ENCODE data around the gene MSMB.

- TF ChIP-seq, protein P1, sequence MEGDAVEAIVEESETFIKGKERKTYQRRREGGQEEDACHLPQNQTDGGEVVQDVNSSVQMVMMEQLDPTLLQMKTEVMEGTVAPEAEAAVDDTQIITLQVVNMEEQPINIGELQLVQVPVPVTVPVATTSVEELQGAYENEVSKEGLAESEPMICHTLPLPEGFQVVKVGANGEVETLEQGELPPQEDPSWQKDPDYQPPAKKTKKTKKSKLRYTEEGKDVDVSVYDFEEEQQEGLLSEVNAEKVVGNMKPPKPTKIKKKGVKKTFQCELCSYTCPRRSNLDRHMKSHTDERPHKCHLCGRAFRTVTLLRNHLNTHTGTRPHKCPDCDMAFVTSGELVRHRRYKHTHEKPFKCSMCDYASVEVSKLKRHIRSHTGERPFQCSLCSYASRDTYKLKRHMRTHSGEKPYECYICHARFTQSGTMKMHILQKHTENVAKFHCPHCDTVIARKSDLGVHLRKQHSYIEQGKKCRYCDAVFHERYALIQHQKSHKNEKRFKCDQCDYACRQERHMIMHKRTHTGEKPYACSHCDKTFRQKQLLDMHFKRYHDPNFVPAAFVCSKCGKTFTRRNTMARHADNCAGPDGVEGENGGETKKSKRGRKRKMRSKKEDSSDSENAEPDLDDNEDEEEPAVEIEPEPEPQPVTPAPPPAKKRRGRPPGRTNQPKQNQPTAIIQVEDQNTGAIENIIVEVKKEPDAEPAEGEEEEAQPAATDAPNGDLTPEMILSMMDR (IDR thresholded peaks at IDR 0.05) = no peak
- no peak for TF ChIP-seq EP300 (IDR thresholded peaks at IDR 0.05)
- TF ChIP-seq POLR2A (IDR thresholded peaks at IDR 0.05) = no peak
- TF ChIP-seq POLR2AphosphoS5 (IDR thresholded peaks at IDR 0.05) = no peak
Measured at GRCh38 chr10:46094931-46095750, 49.1 kb upstream of the MSMB start.
